Posterior vena cava (tissue), 2 donors: ENCODE data around the gene STEEP1. TPM values are rescaled to one million over a fixed set of nuclear protein-coding genes. Genes with fewer than 3 reads are reported as not detected.
"Not testable (repeated sequence)": the region's sequence is repeated elsewhere in the genome, so short reads cannot be mapped to it uniquely, and the experiment has no call there.

Source experiments
- DNase-seq: peaks from one replicate; pipeline ENCODE4 v3.0.0-alpha.2; 2020; ENCODE audit warnings: low spot score
- intact Hi-C, 2 donors: fragments of 100-400 bp; cut with DNase I; formaldehyde crosslinking; loops; one replicate each; pipeline versions ENCODE4 v1.14.1 to v1.14.2; 2022 to 2023
- total RNA-seq, 2 donors: library from RNA; stranded (reverse); fragmentation: NEBNext Ultra II Directional; extraction: Animal tissue kit (Norgen Biotek cat#: 25700); gene quantifications; one replicate each; pipeline ENCODE4 v1.2.1, GENCODE V29; 2021
- donor health status: DM: yes; HTN: yes; CAD: no.
- donor health status: DM: yes; HTN: yes; CAD: no.

STEEP1 gene
- total RNA-seq, 2 donors from 2014 or later: 13.6 to 15.1 TPM

- peak; percentile 31 for DNase-seq
- intact Hi-C loops: not testable (repeated sequence)
Measured at GRCh38 chrX:119493851-119494495, 71.2 kb downstream of the STEEP1 start.

- peak; percentile 7 for DNase-seq
- intact Hi-C loops: no loop called here
Measured at GRCh38 chrX:119492463-119492862, 72.7 kb downstream of the STEEP1 start.

GRCh38 chrX:119489212-119490074, 75.8 kb downstream of the STEEP1 start:
- peak; percentile 32 for DNase-seq
- intact Hi-C loops: no loop called here

- intact Hi-C loops: no loop called here
Measured at GRCh38 chrX:119488749-119489148, 76.5 kb downstream of the STEEP1 start.

More at GRCh38 chrX:119488749-119489148, 76.5 kb downstream of the STEEP1 start:
- peak; percentile 76 for DNase-seq

Other genes starting within 250 kb of the STEEP1 start
- 10 to 100 TPM; 14.0 to 14.7 TPM for gene SLC25A43, start 166.1 kb downstream of the STEEP1 start, total RNA-seq
- gene SLC25A5, start 97.0 kb downstream of the STEEP1 start, total RNA-seq: 100 to 1,000 TPM; 134 to 150 TPM
- gene UBE2A, start 9.2 kb upstream of the STEEP1 start, total RNA-seq: 10 to 100 TPM; 46.6 to 56.7 TPM
- gene NKRF, start 41.0 kb upstream of the STEEP1 start, total RNA-seq: 1 to 10 TPM; 6.8 to 7.5 TPM
- 10 to 100 TPM; 19.4 to 22.3 TPM for gene SEPTIN6, start 127.8 kb upstream of the STEEP1 start, total RNA-seq
- gene SOWAHD, start 193.2 kb upstream of the STEEP1 start, total RNA-seq: under 1 TPM; 0.29 to 0.32 TPM
- 1,000 to 10,000 TPM; 1,458 to 1,459 TPM for gene RPL39, start 226.2 kb upstream of the STEEP1 start, total RNA-seq